GM18505 (cell line): ENCODE measurements around the gene ALDH16A1.
"Not testable (repeated sequence)": the region's sequence is repeated elsewhere in the genome, so short reads cannot be mapped to it uniquely, and the experiment has no call there.

Experiments
- ATAC-seq: cut with Tn5 transposase; IDR thresholded peaks from one replicate; pipeline ENCODE4 v1.9.1; 2021; ENCODE audit not compliant: unreplicated experiment
- POLR2A ChIP-seq: IDR thresholded peaks from 4 replicates; pipeline ENCODE4 v1.6.1; 2011; ENCODE audit warnings: borderline replicate concordance; ENCODE audit not compliant: insufficient read depth, insufficient read length; ENCODE audit errors: extremely low read depth

The ALDH16A1 gene

GRCh38 chr19:49469828-49470614 is 17.0 kb downstream of the ALDH16A1 start:
- ATAC-seq, result no peak
- TF ChIP-seq POLR2A, result peak; percentile 36

DNA sequence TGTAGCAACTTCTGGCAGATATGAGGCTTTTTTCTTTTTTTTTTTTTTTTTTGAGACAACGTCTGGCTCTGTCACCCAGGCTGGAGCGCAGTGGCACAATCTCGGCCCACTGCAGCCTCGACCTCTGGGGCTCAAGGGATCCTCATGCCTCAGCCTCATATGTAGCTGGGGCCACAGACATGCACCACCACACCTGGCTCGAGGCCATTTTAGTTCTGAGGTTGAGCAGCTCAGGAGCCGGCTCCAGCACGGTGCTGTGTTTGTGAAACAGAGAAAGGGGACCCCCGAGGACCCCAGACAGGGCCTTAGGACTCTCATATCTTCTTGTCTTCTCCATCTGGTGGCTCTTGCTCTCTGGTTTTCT is 17.6 kb downstream of the ALDH16A1 start:
- ATAC-seq, result no peak
- no peak for TF ChIP-seq POLR2A

- no peak for TF ChIP-seq POLR2A
- no peak for ATAC-seq
Measured at GRCh38 chr19:49472936-49473335, 19.9 kb downstream of the ALDH16A1 start.

GRCh38 chr19:49473501-49473867 is 20.5 kb downstream of the ALDH16A1 start:
- ATAC-seq, result not testable (repeated sequence)

- TF ChIP-seq POLR2A, result no peak
- ATAC-seq, result peak; percentile 57
Measured at GRCh38 chr19:49473868-49474541, 21.0 kb downstream of the ALDH16A1 start, which contains the start of gene FLT3LG. TSS of gene FLT3LG (plus strand) at chr19:49474215. CDS start at chr19:49474640, 425 bp downstream.

GRCh38 chr19:49474542-49474924 is 21.5 kb downstream of the ALDH16A1 start:
- no peak for TF ChIP-seq POLR2A
- no peak for ATAC-seq

- no peak for ATAC-seq
- no peak for TF ChIP-seq POLR2A
Measured at GRCh38 chr19:49475191-49475917, 22.3 kb downstream of the ALDH16A1 start.

DNA sequence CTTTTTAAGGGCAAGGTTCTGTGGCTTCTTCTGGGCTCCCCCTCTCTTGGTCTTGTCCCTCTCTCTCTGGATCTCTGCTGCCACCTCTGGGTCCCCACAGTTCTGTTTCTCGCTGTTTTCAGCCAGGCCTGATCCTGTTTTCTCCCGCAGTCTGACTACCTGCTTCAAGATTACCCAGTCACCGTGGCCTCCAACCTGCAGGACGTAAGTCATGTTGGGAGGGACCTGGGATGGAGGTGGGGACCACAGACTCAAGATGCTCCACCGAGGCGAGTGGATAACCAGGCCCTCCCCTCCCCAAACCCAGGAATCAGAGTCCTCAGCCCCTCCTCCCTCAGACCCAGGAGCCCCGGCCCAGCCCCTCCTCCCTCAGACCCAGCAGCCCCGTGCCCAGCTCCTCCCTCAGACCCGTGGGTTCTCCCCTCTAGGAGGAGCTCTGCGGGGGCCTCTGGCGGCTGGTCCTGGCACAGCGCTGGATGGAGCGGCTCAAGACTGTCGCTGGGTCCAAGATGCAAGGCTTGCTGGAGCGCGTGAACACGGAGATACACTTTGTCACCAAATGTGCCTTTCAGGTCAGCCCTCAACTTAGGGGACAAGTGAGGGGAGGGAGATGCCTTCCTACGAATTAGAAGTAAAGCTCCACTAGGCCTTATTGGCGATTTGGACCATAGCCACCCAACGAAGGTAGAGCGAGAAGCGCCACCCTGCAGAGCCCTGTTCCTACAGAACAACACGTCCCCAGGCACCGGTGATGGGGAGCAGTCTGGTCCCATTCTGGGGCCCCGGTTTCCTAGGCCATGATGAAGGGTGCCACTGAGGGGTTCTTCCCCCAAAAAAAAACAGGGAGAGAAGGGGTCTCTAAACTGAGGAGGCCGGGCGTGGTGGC is 23.2 kb downstream of the ALDH16A1 start:
- no peak for TF ChIP-seq POLR2A
- no peak for ATAC-seq

GRCh38 chr19:49479975-49480628 is 27.1 kb downstream of the ALDH16A1 start:
- ATAC-seq, result no peak
- no peak for TF ChIP-seq POLR2A

DNA sequence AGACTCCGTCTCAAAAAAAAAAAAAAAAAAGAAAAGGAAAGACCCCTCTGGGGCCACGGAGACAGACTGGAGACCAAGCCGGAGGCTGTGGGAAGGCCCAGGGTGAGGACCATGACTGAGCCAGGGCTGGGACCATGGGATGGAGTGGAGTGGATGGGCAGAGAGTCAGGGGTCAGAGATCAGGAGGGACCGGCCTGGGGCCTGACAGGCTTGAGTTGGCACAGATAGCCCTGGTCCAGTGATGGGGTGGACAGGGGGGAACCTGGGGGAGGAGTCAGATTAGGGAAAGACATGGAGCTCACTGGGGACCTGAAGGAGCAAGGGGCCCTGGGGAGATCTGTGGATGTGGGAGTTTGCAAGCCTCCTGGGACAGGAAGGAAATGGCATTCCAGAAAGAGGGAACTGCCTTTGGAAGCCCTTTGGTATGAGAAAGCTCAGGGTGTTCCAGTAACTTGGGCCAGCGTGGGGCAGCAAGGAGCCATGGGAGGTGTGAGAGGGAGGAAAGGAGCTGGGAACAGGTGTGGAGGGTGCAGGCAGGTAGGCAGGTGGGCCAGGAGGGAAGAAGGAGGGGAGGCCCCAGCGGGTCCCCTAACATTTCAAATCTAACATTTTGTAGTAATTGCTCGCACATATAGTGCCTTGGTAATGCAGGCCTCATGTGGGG is 28.1 kb downstream of the ALDH16A1 start:
- ATAC-seq, result no peak
- TF ChIP-seq POLR2A, result no peak

DNA sequence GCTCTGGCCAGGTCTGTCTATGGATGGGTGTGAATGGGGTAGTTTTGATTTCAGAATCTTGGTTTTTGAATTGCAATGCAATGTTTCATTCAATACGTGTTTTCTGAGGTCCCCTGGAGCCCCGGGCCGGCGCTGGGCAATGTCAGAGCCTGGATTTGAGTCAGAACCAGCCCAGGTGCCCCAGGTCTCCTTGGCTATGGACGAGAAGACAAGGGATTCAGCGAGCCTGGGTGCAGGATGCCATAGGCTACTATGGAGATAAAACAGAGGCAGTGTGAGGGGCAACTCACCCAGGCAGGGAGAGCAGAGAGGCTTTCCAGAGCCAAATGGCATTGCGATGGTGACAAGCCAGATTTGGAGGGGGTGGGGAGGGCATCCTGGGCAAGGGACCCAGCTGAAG is 33.2 kb downstream of the ALDH16A1 start:
- ATAC-seq, result no peak
- TF ChIP-seq POLR2A, result no peak

DNA sequence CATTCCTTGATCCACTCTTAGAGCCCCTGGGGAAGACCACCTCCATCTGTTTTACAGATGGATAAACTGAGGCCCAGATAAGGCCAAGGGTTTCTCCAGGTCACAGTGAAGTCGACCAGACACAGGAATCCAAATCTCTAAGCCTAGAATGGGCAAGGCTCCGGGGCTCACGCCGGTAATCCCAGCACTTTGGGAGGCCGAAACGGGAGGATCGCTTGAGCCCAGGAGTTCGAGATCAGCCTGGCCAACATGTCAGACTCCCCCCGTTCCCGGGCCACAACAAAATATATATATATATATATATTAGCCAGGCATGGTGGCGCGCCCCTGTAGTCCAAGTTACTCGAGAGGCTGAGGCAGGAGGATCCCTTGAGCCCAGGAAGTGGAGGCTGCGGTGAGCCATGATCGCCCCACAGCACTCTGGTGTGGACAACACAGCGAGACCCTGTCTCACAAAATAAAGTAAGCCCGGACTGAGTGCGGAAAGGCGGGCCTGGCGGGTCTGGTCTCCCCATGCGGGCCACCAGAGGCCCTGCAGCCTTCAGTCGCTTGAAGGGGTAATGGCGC is 33.8 kb downstream of the ALDH16A1 start:
- ATAC-seq, result no peak
- TF ChIP-seq POLR2A, result no peak
